Urothelium cell line (cell line): ENCODE measurements around the gene ZSWIM3.
"Not testable (repeated sequence)": the region's sequence is repeated elsewhere in the genome, so short reads cannot be mapped to it uniquely, and the experiment has no call there.

Experiments
- DNase-seq: peaks from one replicate; pipeline ENCODE4 v3.0.0; 2011; ENCODE audit warnings: low spot score, mixed read lengths
- FAIRE-seq: peaks from 2 replicates; lab custom pipeline; 2011; peaks lifted over from hg19 to GRCh38; lab: Jason Lieb, UNC

The ZSWIM3 gene

DNA sequence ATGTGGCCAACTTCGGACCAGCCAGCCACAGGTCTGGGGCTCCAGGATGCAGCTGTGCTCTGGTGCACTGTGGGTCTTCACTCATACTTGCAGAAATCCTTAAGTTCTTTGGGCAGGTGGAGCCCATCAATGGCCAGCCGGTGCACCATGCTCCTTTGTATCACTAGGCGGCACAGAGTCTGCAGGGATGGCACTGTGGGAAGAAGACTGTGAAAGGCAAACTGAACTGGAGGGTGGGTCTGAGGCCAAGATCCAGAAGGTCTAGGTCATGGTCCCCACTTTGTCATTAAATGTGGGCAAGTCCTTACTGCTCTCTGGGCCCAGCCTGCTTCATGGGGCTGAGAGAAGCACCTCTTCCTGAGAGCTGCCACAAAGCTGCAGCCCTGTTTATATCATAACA is 31.3 kb downstream of the ZSWIM3 start:
- DNase-seq (no peak), FAIRE-seq (no peak)

DNA sequence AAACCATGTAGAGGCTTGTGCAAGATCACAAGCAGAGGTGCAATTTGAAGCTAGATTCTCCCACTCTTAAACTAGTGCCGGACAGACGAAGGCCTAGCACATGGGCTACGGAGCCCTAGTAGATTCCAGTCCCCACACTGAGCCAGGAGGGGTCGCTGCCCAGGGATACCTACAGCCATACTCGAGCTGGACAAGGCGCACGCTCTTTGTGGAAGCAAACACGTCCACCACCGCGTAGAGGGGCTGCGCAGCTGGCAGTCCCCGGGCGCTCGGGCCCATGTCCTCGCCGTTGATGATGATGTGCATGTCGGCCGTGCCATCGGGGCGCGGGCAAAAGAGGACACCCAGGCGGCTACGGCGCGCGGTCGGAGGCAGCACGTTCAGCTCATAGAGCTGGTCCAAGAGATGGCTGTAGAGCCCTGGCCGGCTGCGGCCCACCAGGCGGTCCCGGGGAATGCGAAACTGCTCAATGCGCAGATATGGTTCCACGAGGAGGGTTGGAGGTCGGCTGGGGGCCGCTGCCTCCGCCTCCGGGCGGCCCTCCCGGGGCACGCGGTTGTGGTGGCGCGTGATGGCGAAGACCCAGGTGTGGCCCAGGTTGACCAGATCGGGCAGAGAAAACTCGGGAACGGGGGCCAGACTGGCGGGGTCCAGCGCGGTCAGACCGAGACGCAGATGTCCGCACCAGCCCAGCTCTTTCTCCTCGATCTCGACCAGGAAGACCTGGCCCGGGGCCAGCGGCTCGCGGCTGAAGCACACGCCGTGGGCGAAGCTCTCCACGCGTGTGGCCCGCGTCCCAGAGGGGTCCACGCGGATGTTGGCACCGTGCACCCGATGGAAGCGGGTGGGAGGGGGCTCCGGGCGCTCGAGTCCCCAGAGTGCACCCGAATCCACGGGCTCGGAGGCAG is 32.9 kb downstream of the ZSWIM3 start:
- FAIRE-seq (no peak), DNase-seq (peak; percentile 79)

DNA sequence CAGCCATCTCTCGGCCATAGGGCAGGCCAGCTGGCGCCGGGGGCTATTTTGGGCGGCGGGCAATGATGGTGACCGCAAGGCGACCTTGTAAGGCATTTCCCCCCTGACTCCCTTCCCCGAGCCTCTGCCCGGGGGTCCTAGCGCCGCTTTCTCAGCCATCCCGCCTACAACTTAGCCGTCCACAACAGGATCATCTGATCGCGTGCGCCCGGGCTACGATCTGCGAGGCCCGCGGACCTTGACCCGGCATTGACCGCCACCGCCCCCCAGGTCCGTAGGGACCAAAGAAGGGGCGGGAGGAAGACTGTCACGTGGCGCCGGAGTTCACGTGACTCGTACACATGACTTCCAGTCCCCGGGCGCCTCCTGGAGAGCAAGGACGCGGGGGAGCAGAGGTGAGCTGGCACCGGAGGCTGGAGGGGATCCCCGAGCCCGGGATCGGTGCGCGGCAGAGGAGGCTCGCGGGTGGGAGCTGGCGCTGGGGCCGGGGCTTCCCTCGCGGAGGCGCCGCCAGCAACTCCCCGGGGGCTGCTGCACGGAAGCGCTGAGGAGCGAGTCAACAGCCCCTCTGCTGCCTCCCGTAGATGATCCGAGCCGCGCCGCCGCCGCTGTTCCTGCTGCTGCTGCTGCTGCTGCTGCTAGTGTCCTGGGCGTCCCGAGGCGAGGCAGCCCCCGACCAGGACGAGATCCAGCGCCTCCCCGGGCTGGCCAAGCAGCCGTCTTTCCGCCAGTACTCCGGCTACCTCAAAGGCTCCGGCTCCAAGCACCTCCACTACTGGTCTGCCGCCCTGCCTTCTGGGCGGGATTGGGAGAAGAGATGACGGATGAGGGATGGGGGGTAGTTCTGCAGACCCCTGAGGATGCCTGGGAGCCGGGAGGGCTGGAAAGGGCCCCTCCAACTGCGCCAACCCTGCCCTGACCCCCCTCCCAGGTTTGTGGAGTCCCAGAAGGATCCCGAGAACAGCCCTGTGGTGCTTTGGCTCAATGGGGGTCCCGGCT is 33.9 kb downstream of the ZSWIM3 start, which contains the start of the genes CTSA and NEURL2:
Gene CTSA, plus strand, starts transcription at position 351 of the 999 bp plus-strand sequence. Its CDS starts 234 bp downstream, at position 585.
Gene NEURL2, minus strand, starts transcription at position 224 of the 999 bp plus-strand sequence. Its CDS starts 217 bp downstream, at position 7.
- FAIRE-seq = no peak
- peak; percentile 96 for DNase-seq

DNA sequence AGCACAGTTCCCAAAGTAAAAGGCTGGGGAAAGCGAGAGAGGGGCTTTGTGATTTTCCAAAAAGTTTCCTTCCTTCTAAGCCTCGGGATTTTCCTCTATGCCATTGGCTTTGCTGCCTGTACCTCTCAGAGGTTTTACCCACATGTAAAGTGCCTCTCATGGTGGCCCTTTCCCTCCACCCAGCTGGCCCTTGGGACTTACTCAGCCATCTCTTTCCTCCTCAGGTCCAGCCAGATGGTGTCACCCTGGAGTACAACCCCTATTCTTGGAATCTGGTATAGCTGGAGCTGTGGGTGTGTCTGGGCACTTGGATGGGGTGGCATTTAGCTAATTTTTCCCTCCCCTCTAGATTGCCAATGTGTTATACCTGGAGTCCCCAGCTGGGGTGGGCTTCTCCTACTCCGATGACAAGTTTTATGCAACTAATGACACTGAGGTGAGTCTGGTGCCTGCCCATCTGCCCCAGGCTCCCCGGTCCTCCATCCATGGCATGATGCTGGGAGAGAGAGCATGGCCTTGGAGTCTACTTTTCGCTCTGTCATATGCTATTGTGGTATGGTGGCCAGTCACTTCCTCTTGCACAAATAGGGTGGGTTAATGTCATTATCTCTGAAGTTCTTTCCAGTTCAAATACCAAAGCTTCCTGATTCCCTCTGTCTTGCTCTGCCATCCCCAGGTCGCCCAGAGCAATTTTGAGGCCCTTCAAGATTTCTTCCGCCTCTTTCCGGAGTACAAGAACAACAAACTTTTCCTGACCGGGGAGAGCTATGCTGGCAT is 34.8 kb downstream of the ZSWIM3 start:
- DNase-seq = peak; percentile 63
- FAIRE-seq = no peak

DNA sequence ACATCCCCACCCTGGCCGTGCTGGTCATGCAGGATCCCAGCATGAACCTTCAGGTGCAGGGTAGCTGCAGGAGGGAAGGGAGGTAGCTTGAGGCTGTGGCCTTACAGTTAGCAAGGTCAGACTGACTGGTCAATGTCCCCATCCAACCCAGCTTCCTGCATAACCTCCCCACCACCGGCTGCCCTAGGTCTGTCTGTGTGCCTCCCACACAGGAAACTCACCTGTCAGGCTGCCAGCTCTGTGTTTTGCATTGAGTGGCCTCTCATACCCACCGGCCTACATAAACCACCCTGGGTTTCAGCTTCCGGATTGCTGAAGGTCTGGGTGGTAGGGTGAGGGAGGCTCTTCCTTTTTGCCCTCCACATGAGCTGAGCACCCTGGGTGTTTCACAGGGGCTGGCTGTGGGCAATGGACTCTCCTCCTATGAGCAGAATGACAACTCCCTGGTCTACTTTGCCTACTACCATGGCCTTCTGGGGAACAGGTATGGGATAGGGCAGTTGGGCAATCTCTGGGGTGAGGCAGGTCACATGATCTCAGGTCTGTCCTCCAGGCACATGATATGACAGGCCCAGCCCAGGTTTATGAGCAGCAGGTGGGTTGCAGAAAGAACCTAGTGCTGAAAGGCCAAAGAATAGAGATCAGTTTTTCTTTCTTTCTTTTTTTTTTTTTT is 35.5 kb downstream of the ZSWIM3 start:
- no peak for DNase-seq
- FAIRE-seq = no peak

DNA sequence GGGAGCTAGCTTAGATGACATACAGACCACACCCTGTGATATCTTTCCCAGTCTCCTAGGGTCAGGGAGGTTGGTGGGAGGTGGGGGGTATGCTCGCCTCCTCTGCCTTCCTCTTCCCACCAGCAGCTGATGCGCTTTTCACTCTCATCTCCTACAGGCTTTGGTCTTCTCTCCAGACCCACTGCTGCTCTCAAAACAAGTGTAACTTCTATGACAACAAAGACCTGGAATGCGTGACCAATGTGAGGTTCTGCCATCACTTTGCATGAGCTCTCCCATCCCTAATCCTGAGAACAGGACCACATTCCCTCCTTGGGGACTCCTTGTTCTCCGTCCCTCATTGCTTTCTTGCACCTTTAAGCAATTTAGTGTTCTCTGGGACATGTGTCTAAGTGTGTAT is 36.4 kb downstream of the ZSWIM3 start:
- DNase-seq (no peak), FAIRE-seq (no peak)

DNA sequence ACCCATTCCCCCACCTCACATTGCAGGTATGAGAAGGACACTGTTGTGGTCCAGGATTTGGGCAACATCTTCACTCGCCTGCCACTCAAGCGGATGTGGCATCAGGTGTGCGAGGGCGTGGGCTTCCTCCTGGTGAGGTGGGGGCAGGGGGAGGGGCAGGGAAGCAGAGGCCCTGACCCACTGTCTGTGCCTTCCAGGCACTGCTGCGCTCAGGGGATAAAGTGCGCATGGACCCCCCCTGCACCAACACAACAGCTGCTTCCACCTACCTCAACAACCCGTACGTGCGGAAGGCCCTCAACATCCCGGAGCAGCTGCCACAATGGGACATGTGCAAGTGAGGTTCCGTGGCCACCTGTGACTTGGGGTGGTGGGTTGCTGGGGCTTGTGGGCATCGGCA is 37.4 kb downstream of the ZSWIM3 start:
- FAIRE-seq (no peak), DNase-seq (no peak)

DNA sequence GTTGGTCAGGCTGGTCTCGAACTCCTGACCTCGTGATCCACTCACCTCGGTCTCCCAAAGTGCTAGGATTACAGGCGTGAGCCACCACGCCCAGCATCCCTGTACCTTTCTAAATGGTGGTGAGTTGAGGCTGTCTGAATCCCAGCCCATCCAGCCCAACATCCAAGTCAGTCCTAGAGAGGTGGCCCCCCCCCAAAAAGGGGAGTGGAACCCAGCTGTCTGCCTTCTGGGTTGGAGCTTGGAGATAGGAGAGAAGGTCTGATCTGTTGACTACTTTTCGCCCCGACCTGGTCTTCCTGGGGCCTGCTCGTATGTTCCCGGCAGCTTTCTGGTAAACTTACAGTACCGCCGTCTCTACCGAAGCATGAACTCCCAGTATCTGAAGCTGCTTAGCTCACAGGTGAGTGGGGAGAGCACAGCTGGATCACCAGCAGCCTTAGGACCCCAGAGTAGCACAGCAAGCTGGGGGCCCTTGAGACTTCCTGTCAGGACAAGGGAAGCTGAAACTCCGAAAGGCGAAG is 39.3 kb downstream of the ZSWIM3 start:
- FAIRE-seq (no peak), DNase-seq (no peak)

DNA sequence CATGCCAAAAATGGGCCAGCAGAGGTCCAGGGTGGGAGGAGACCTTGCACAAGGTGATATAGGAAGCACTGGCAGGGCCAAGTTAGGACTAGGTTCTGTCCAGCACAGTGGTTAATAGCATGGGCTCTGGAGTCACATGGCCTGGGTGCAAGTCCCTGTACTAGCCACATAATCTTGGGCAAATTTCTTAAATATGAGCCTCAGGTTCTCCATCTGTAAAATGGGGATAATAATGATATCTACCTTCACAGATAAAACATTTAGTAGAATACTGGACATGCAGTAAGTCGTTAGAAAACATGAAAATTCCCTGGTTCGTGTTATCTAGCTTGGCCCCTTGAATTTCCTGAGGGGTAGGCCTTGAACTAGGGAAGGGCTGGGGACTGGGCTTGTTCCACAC is 39.9 kb downstream of the ZSWIM3 start:
- DNase-seq (no peak), FAIRE-seq (no peak)

DNA sequence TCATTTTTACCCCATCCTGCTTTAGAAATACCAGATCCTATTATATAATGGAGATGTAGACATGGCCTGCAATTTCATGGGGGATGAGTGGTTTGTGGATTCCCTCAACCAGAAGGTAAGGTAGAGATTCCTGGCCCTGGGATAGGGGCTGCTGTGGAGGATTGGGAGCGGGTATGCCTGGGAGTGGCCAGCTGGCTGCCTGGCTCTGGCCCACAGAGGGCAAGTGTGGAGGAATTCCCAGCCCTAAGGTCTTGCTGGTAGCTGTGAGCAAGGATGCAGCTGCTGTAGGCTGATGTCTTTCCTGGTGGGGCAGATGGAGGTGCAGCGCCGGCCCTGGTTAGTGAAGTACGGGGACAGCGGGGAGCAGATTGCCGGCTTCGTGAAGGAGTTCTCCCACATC is 40.3 kb downstream of the ZSWIM3 start:
- no peak for FAIRE-seq
- no peak for DNase-seq

DNA sequence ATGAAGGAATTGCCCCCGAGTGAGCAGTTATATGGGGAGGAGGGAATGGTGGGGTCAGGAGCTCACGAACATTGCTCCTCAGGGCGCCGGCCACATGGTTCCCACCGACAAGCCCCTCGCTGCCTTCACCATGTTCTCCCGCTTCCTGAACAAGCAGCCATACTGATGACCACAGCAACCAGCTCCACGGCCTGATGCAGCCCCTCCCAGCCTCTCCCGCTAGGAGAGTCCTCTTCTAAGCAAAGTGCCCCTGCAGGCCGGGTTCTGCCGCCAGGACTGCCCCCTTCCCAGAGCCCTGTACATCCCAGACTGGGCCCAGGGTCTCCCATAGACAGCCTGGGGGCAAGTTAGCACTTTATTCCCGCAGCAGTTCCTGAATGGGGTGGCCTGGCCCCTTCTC is 40.9 kb downstream of the ZSWIM3 start:
- DNase-seq (no peak), FAIRE-seq (no peak)

DNA sequence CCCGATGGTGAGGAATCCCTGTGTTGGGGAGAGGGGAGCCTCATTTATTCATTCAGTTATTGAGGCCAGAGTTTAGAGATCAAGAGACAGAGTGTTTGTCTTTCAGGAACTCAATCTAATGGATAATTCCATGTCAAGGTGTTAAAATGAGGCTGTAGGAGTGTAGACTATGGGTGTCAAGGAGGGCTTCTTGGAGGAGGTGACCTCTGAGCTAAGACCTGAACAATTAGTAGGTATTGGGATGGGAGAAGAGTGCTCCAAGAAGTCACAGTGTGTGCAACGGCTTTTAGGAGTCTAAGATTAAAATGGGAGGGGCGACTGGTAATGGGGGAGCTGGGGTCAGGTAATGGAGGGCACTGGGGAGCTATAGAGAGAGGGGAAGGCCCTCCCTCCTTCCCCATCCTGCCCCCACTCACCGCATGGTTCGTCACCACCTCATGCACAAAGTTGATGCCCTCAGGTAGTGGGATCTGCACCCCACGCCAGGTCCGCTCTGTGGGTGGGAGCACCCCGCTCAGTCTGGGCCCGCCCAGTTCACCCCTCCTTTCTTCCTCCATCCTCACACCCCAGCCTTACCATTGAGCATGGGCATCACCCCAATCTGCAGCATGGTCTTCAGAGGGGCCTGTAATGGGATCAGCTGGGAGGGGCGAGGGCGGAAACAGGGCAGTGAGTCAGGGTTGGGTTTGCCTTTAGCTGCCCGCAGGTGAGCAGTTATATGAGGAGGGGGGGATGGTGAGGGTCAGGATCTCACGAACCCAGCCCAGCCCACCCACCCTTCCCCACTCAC is 41.8 kb downstream of the ZSWIM3 start:
- DNase-seq = no peak
- no peak for FAIRE-seq

DNA sequence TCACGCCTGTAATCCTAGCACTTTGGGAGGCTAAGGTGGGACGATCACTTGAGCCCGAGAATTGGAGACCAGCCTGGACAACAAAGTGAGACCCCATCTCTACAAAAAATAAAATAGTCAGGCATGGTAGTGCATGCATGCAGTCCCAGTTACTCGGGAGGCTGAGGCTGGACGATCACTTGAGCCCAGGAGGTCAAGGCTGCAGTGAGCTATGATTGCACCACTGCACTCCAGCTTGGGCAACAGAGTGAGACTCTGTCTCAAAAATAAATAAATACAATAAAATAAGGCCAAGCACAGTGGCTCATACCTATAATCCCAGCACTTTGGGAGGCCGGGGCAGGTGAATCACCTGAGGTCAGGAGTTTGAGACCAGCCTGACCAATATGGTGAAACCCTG is 43.9 kb downstream of the ZSWIM3 start:
- DNase-seq, FAIRE-seq: not testable (repeated sequence)

DNA sequence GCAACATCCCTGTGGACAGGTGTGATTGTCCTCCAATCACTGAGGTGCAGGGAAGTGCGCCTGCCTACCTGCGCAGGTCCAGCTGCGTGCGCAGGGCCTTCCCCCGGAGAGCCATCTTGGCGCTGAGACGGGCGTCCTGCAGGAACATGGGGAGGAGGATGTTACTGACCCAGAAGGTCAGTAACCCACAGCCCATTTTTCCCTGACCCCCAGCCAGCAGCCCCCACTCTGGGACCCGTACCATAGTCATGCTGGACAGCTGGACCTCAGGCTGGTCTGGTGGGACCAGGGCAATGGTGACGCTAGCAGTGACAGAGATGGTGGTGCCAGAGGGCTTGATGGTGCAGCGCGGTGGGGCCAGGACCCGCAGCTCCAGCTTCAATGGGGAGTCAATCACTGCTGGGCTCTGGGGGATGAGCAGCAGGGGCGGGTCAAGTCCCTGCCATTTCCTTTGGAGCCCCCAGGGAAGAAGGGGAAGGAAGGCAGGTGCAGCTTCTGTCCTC is 44.8 kb downstream of the ZSWIM3 start:
- DNase-seq (no peak), FAIRE-seq (no peak)

DNA sequence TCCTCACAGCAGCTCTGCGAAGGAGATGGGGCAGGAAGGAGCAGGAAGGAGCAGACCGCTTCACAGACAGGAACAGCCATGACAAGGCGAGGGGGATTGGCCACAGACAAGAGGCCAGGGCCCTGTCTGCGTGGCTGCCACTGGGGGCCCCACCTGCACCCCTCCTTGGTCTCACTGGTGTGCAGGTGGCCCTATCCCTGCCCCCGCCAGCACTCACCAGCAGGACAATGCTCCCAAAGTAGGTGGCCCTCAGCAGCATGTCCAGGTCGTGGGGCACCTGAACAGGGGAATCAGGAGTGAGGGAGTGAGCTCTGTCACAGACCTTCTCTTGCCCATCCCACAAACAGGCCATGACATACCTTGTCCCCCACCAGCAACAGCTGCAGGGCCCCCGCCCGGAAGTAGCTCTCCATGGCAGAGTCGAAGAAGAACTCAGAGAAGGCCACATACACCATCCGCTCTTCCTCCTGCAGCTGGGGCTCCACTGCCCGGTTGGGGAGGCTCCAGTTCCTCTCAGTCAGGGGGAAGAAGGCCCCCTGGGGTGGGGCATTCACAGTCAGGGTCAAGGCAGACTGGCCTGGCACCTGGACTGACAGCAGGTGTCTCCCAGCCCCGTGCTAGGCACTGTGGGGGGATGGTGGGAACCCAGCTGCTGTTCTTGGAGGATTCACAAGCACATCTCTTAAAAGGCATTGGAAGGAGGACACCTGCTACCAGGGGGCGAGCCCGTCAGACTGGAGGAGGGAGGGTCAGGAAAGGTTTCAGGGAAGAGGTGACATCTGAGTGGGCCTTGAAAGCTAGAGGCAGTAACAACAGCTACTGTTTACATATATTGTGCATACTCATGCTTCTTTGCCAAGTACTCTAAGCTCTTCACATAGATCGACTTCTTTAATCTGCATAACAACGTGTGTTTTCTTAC is 47.4 kb downstream of the ZSWIM3 start:
- no peak for FAIRE-seq
- no peak for DNase-seq

DNA sequence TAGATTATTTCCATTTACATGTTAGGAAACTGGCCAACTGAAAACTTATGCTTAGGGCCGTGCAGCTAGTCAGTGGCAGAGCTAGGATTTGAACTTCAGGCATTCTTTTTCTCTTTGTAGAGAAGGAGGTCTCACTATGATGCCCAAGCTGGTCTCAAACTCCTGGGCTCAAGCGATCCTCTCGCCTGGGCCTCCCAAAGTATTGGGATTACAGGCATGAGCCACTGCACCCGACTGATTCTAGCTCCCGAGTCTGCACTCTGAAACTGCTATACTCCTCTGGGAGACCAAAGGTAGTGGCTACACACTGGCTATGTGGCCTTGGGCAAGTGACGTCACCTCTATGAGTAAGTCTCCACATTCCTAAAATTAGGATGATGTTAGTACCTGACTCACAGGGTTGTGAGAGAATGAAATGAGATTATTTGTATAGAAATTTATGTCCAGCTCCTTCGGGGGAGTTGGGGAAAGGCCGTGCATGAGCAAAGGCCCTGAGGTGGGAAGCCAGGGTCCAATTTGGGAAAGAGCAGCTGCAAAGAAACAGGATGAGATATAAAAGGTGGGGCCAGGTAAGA is 48.2 kb downstream of the ZSWIM3 start:
- FAIRE-seq = no peak
- peak; percentile 78 for DNase-seq

DNA sequence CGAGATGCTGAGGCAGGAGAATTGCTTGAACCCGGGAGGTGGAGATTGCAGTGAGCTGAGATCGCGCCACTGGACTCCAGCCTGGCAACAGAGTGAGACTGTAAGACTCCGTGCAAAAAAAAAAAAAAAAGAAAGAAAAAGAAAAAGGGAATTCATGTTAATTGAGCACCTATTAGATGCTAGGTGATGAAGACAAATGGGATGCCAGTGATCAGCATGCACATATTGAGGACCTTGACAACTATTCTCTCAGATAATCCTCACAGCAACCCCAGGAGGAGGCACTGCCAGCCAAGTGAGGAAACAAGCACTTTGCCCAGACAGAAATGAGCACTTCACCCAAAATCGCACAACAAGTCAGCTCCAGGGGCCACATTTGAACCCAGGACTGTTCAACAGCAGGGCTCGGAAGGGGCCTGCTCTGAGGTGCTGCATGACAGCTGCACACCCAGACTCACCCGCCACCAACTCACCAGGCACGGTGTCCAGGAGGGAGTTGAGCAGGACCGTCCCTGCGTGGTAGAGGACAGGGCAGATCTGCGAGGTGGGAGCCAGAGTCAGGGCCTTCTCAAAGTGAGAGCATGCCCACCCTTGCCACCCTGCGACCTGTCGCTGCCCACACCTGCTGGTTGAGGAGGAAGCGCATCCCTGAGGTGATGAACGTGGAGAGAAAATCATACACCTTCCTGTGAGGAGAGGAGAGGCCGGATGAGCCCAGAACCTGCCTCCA is 50.0 kb downstream of the ZSWIM3 start:
- no peak for FAIRE-seq

More for the DNA sequence above, 50.0 kb downstream of the ZSWIM3 start:
- DNase-seq = no peak
